Gastrocnemius medialis (tissue), 4 donors: Measurements from ENCODE around the gene GRM8. TPM values are rescaled to one million over a fixed set of nuclear protein-coding genes. Genes with fewer than 3 reads are reported as not detected.

Experiments
- ATAC-seq, 2 donors: fragments of 150-250 bp; one replicate each; pipeline ENCODE4 v1.9.1; 2016
- DNase-seq, 2 donors: peaks; one replicate each; pipeline ENCODE4 v3.0.0-alpha.2; 2019
- H3K27ac ChIP-seq, 4 donors: fragments of 200-600 bp; sonication (generic); 1 replicate in 1 of 4; 2 replicates in 3 of 4; pipeline ENCODE4 v1.5.1; 2016 to 2018; ENCODE audit warnings: mild to moderate bottlenecking in 2 of 4, moderate library complexity in 1 of 4
- H3K27me3 ChIP-seq, 3 donors: fragments of 200-600 bp; sonication (generic) in 2 of 3; 1 replicate in 1 of 3; 2 replicates in 2 of 3; pipeline versions ENCODE4 v1.5.1 to v1.6.0; 2016 to 2019; ENCODE audit warnings: mild to moderate bottlenecking in 1 of 3, moderate library complexity in 1 of 3
- H3K36me3 ChIP-seq, 2 donors: fragments of 200-600 bp; sonication (generic) in 1 of 2; one replicate each; pipeline ENCODE4 v1.5.1; 2017 to 2018
- H3K4me1 ChIP-seq, 2 donors: fragments of 200-600 bp; sonication (generic) in 1 of 2; one replicate each; pipeline ENCODE4 v1.5.1; 2016 to 2017; ENCODE audit warnings: mild to moderate bottlenecking in 2 of 2
- H3K4me3 ChIP-seq, 4 donors: fragments of 200-600 bp; sonication (generic) in 3 of 4; 1 replicate in 1 of 4; 2 replicates in 3 of 4; pipeline ENCODE4 v1.5.1; 2016 to 2019; ENCODE audit warnings: mild to moderate bottlenecking in 2 of 4
- H3K9me3 ChIP-seq, 3 donors: fragments of 200-600 bp; sonication (generic) in 2 of 3; 1 replicate in 1 of 3; 2 replicates in 2 of 3; pipeline ENCODE4 v1.5.1; 2016 to 2019
- CTCF ChIP-seq, 5 experiments: fragments of 450-650 bp in 3 of 5; fragments of 200-600 bp in 2 of 5; sonication (generic) in 2 of 5; IDR thresholded peaks in 4 of 5; conservative IDR thresholded peaks in 1 of 5; 1 replicate in 4 of 5; 2 replicates in 1 of 5; pipeline ENCODE4 v1.5.1; 2016 to 2019; ENCODE audit warnings: antibody characterized with exemption in 5 of 5, mild to moderate bottlenecking in 3 of 5, moderate library complexity in 3 of 5
- POLR2A ChIP-seq, 2 donors: fragments of 450-650 bp; IDR thresholded peaks; one replicate each; pipeline ENCODE4 v1.6.1; 2017; ENCODE audit warnings: antibody characterized with exemption in 2 of 2, mild to moderate bottlenecking in 2 of 2, moderate library complexity in 2 of 2
- in situ Hi-C, 4 donors: fragments of 200-750 bp; cut with MboI; loops; one replicate each; pipeline versions ENCODE4 v1.15.0 to v1.8.0; 2017; ENCODE audit warnings: low sequenced_read_pairs in 4 of 4
- intact Hi-C: fragments of 100-400 bp; cut with DNase I; formaldehyde crosslinking; loops from one replicate; pipeline ENCODE4 v1.15.1; 2023; ENCODE audit warnings: low total_unique reads
- total RNA-seq, 4 donors: library from RNA; depleted of rRNA; stranded (reverse); fragments of >200 nt; gene quantifications; one replicate each; pipeline versions ENCODE4 v1.1.0 to v1.2.3, GENCODE V29; 2016

Gene GRM8
- total RNA-seq, 4 donors from 2014 or later = not detected

DNA sequence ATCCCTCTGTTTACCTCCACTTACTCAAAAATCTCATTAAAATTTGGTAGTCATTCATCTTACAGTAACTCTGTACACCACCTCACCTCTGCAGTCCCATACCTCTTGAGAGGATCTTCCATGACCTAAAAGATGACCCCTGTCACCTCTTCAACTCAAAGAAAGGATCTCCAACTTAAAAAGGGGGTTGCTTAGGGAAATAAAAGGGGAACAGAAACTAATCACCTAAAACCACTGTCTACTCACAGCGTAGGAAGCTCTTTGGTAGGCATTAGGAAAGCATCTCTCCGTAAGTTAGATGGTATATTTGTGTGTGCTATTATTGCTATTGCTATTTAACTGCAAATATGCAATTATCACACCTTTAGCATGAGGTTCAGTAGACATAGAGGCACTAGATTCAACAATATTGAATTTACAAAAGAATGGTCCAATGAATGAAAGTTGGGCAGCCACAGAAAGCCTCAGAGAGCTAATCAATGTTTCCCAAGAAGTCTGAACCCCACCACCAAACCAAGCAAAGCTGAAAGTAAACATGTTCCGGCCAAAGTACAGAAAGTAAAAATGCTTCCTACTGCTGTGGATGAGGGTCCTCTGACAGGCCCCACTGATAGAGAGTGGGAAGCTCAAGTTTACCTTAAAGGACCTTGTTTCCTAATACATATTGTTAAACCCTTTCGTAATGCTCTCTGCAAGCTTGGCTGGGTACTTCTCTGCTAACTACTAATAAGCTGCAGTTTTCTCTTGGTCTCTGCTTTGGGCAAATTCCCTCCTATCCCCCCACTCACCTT is 105.8 kb downstream of the GRM8 start:
- no peaks in the 10 kb centered on the region for H3K36me3 ChIP-seq
- TF ChIP-seq CTCF (IDR thresholded peaks at IDR 0.05 in 4 of 5, conservative IDR thresholded peaks at IDR 0.05 in 1 of 5) (no peak), POLR2A (IDR thresholded peaks at IDR 0.05) (no peak)
- no peaks in the 10 kb centered on the region for H3K27me3 ChIP-seq
- intact Hi-C loops (no loop called here), in situ Hi-C loops (no loop called here)
- ATAC-seq (no peak), DNase-seq (no peak)
- no peaks in the 10 kb centered on the region for H3K9me3 ChIP-seq
- no peak overlapping the region for H3K4me3 ChIP-seq
- H3K4me1 ChIP-seq = no peaks in the 10 kb centered on the region
- no peak overlapping the region for H3K27ac ChIP-seq

DNA sequence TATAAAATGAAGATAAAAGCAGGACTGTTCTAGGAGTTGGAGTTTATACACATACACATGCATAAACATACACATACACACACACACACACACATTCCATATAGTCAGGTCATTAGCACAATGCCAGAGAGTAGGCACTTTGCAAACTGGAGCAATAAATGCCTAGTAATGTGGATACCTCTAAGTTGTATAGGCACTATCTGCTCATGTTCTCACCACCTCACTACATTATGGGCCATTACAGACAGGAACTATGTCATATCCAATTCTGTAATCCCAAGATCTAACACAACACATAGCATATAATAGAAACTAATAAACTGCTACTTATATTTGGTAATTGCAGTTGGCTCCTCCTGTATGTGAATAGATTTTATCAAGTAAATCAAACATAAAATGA is 115.6 kb downstream of the GRM8 start:
- intact Hi-C loops = no loop called here
- Histone ChIP-seq H3K36me3 (no peaks in the 10 kb centered on the region), H3K9me3 (no peaks in the 10 kb centered on the region), H3K27me3 (no peaks in the 10 kb centered on the region), H3K27ac (no peak overlapping the region), H3K4me3 (no peak overlapping the region), H3K4me1 (no peaks in the 10 kb centered on the region)
- in situ Hi-C loops = no loop called here
- TF ChIP-seq POLR2A (IDR thresholded peaks at IDR 0.05) (no peak), CTCF (IDR thresholded peaks at IDR 0.05 in 4 of 5, conservative IDR thresholded peaks at IDR 0.05 in 1 of 5) (no peak)
- DNase-seq (no peak), ATAC-seq (no peak)

- intact Hi-C loops (no loop called here), in situ Hi-C loops (no loop called here)
- no peak for DNase-seq
- Histone ChIP-seq H3K27ac (no peak overlapping the region), H3K4me3 (no peak overlapping the region), H3K9me3 (no peaks in the 10 kb centered on the region), H3K36me3 (no peaks in the 10 kb centered on the region), H3K27me3 (no peaks in the 10 kb centered on the region), H3K4me1 (no peaks in the 10 kb centered on the region)
- no peak for ATAC-seq
- TF ChIP-seq CTCF (IDR thresholded peaks at IDR 0.05 in 4 of 5, conservative IDR thresholded peaks at IDR 0.05 in 1 of 5) (no peak), POLR2A (IDR thresholded peaks at IDR 0.05) (no peak)
Measured at GRCh38 chr7:127135871-127136485, 116.8 kb downstream of the GRM8 start.

GRCh38 chr7:127123220-127123619 is 129.5 kb downstream of the GRM8 start:
- Histone ChIP-seq H3K36me3 (no peaks in the 10 kb centered on the region), H3K4me3 (no peak overlapping the region), H3K27me3 (no peaks in the 10 kb centered on the region), H3K27ac (no peak overlapping the region), H3K4me1 (no peaks in the 10 kb centered on the region), H3K9me3 (no peaks in the 10 kb centered on the region)
- intact Hi-C loops (no loop called here), in situ Hi-C loops (no loop called here)
- no peak for ATAC-seq
- no peak for DNase-seq
- TF ChIP-seq CTCF (IDR thresholded peaks at IDR 0.05 in 4 of 5, conservative IDR thresholded peaks at IDR 0.05 in 1 of 5) = no peak
- TF ChIP-seq POLR2A (IDR thresholded peaks at IDR 0.05) = no peak
